GM04503 (cell line): ENCODE data around the gene C1orf21.

Source experiments
- DNase-seq: peaks from one replicate; pipeline ENCODE4 v3.0.0-alpha.2; 2012; ENCODE audit warnings: low read depth

The C1orf21 gene

GRCh38 chr1:184485751-184486723 lies 99.2 kb downstream of the C1orf21 start:
- no peak for DNase-seq

- no peak for DNase-seq
Observed at GRCh38 chr1:184486761-184487445, 100.1 kb downstream of the C1orf21 start.

GRCh38 chr1:184487531-184488193 lies 100.8 kb downstream of the C1orf21 start:
- DNase-seq = no peak

- DNase-seq = no peak
Observed at GRCh38 chr1:184489908-184490307, 103.1 kb downstream of the C1orf21 start.

GRCh38 chr1:184492536-184492935 lies 105.7 kb downstream of the C1orf21 start:
- no peak for DNase-seq

GRCh38 chr1:184493987-184494388 lies 107.2 kb downstream of the C1orf21 start:
- DNase-seq = no peak

GRCh38 chr1:184494929-184495328 lies 108.1 kb downstream of the C1orf21 start:
- DNase-seq = no peak

- no peak for DNase-seq
Observed at GRCh38 chr1:184497959-184498723, 111.3 kb downstream of the C1orf21 start.

- peak; percentile 49 for DNase-seq
Observed at GRCh38 chr1:184499616-184500015, 112.8 kb downstream of the C1orf21 start.

- no peak for DNase-seq
Observed at GRCh38 chr1:184502161-184502560, 115.3 kb downstream of the C1orf21 start.

- no peak for DNase-seq
Observed at GRCh38 chr1:184503221-184503749, 116.5 kb downstream of the C1orf21 start.

GRCh38 chr1:184504040-184504954 lies 117.5 kb downstream of the C1orf21 start:
- no peak for DNase-seq

- no peak for DNase-seq
Observed at GRCh38 chr1:184504955-184505338, 118.1 kb downstream of the C1orf21 start.

- no peak for DNase-seq
Observed at GRCh38 chr1:184506481-184506880, 119.7 kb downstream of the C1orf21 start.

- no peak for DNase-seq
Observed at GRCh38 chr1:184507165-184507564, 120.3 kb downstream of the C1orf21 start.

- DNase-seq = no peak
Observed at GRCh38 chr1:184507604-184508280, 120.9 kb downstream of the C1orf21 start.

GRCh38 chr1:184509105-184509504 lies 122.3 kb downstream of the C1orf21 start:
- DNase-seq = no peak

- DNase-seq = no peak
Observed at GRCh38 chr1:184510110-184510509, 123.3 kb downstream of the C1orf21 start.

- DNase-seq = no peak
Observed at GRCh38 chr1:184512724-184513123, 125.9 kb downstream of the C1orf21 start.

GRCh38 chr1:184513421-184513820 lies 126.6 kb downstream of the C1orf21 start:
- no peak for DNase-seq
